HPDE6-E6E7 (cell line): ENCODE measurements around the gene FAM53A.

Experiments used
- DNase-seq: peaks from one replicate; pipeline ENCODE4 v3.0.0; 2011; ENCODE audit warnings: missing footprints; ENCODE audit errors: extremely low spot score

Gene FAM53A

GRCh38 chr4:1660948-1661677 is 23.0 kb downstream of the FAM53A start:
- no peak for DNase-seq

- DNase-seq: no peak
Observed at GRCh38 chr4:1659104-1660043, 24.7 kb downstream of the FAM53A start.

GRCh38 chr4:1658581-1658980 is 25.5 kb downstream of the FAM53A start:
- DNase-seq: no peak

GRCh38 chr4:1658146-1658545 is 26.0 kb downstream of the FAM53A start:
- DNase-seq: no peak

GRCh38 chr4:1656986-1657385 is 27.1 kb downstream of the FAM53A start:
- no peak for DNase-seq

- no peak for DNase-seq
Observed at GRCh38 chr4:1656132-1656531, 28.0 kb downstream of the FAM53A start.

- no peak for DNase-seq
Observed at GRCh38 chr4:1655676-1656075, 28.4 kb downstream of the FAM53A start.

GRCh38 chr4:1655081-1655480 is 29.0 kb downstream of the FAM53A start:
- DNase-seq: no peak

GRCh38 chr4:1654216-1654955 is 29.7 kb downstream of the FAM53A start:
- no peak for DNase-seq

- no peak for DNase-seq
Observed at GRCh38 chr4:1653776-1654175, 30.3 kb downstream of the FAM53A start.

- no peak for DNase-seq
Observed at GRCh38 chr4:1652088-1652487, 32.0 kb downstream of the FAM53A start.

GRCh38 chr4:1651609-1652008 is 32.5 kb downstream of the FAM53A start:
- DNase-seq: no peak

- no peak for DNase-seq
Observed at GRCh38 chr4:1648962-1649361, 35.2 kb downstream of the FAM53A start.

- DNase-seq: no peak
Observed at GRCh38 chr4:1647432-1647831, 36.7 kb downstream of the FAM53A start.

GRCh38 chr4:1646690-1647089 is 37.4 kb downstream of the FAM53A start:
- DNase-seq: no peak

GRCh38 chr4:1644891-1645657 is 39.0 kb downstream of the FAM53A start:
- DNase-seq: peak; percentile 81

GRCh38 chr4:1643971-1644735 is 40.0 kb downstream of the FAM53A start:
- DNase-seq: no peak

- no peak for DNase-seq
Observed at GRCh38 chr4:1642196-1642951, 41.7 kb downstream of the FAM53A start.

- no peak for DNase-seq
Observed at GRCh38 chr4:1641671-1642070, 42.4 kb downstream of the FAM53A start.
